Fibroblast of the aortic adventitia (primary cell): Measurements from ENCODE around the gene ING5. TPM values are rescaled to one million over a fixed set of nuclear protein-coding genes. Genes with fewer than 3 reads are reported as not detected.
A peak's percentile ranks its signal among the peaks of the same experiment; 100 is the strongest.
"Not testable (repeated sequence)": the region's sequence is repeated elsewhere in the genome, so short reads cannot be mapped to it uniquely, and the experiment has no call there.

Source experiments
- DNase-seq: peaks from one replicate; pipeline ENCODE4 v3.0.0-alpha.2; 2010; ENCODE audit warnings: low read depth
- H3K4me3 ChIP-seq: 2 replicates; pipeline ENCODE4 v1.5.1; 2011; ENCODE audit warnings: low read depth, mild to moderate bottlenecking, control low read depth, low read length, moderate library complexity
- total RNA-seq: library from RNA; depleted of rRNA; stranded (reverse); fragments of >200 nt; gene quantifications from 2 replicates; pipeline ENCODE4 v1.2.3, GENCODE V29; 2012; ENCODE audit warnings: low replicate concordance
- TF ChIP-seq, protein P1 (sequence below): IDR thresholded peaks from 2 replicates; pipeline ENCODE4 v1.5.1; 2011; ENCODE audit warnings: mild to moderate bottlenecking, low read length, control low read depth, inconsistent platforms; ENCODE audit not compliant: insufficient read depth

The ING5 gene
- total RNA-seq, 1 donor: 14.6 TPM

DNA sequence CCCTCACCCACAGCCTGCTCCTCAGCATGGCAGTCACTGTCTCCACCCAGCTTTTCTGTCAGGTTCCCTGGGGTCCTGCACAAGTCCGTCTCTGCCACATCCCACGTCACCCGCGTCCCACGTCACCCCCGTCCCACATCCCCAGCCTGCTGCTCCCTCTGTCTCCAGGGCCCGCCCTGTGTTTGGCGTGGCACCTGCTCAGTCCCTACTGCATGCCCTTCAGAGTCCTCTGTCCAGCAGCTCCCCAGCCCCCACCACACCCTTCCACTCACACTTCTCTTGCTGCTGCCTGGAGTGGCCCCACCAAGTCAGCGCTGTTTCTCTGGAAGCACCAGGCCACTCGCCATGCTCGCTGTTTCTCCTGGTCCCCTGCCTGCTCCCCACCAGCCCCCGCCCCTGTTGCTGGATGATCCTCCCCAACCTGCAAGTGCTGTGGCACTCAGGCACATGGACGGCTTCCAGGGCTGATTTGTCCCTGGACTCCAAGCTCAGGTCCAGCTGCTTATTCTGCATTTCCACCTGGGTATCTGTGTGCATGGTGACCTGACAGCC, 45.6 kb upstream of the ING5 start:
- no peak for DNase-seq

DNA sequence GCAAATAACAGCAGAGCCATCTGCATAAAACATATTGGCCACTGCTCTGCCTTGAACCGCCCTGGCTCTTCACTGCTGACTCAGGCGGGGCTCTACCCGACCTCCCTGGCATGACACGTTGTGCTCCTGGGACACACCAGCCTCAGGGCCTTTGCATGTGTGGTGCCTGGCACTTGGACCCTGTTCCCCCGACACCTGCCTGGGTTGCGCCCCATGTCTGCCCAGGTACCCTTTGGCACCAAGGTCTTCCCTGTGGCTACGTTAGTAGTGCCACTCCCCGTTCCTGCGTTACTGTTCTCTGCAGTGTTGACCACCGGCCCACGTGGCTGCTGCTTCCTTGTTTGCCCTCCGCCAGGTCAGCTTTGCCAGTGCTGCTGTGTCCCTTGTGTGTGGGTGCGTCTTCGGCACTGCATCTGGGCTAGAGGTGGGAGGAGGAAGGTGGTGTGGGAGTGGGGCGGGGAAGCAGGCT, 44.0 kb upstream of the ING5 start:
- H3K4me3 ChIP-seq: no peak overlapping the region
- no peak for DNase-seq
- TF ChIP-seq, protein P1, sequence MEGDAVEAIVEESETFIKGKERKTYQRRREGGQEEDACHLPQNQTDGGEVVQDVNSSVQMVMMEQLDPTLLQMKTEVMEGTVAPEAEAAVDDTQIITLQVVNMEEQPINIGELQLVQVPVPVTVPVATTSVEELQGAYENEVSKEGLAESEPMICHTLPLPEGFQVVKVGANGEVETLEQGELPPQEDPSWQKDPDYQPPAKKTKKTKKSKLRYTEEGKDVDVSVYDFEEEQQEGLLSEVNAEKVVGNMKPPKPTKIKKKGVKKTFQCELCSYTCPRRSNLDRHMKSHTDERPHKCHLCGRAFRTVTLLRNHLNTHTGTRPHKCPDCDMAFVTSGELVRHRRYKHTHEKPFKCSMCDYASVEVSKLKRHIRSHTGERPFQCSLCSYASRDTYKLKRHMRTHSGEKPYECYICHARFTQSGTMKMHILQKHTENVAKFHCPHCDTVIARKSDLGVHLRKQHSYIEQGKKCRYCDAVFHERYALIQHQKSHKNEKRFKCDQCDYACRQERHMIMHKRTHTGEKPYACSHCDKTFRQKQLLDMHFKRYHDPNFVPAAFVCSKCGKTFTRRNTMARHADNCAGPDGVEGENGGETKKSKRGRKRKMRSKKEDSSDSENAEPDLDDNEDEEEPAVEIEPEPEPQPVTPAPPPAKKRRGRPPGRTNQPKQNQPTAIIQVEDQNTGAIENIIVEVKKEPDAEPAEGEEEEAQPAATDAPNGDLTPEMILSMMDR: no peak

More for the DNA sequence above, 45.6 kb upstream of the ING5 start:
- TF ChIP-seq, protein P1: no peak
- H3K4me3 ChIP-seq: no peak overlapping the region

DNA sequence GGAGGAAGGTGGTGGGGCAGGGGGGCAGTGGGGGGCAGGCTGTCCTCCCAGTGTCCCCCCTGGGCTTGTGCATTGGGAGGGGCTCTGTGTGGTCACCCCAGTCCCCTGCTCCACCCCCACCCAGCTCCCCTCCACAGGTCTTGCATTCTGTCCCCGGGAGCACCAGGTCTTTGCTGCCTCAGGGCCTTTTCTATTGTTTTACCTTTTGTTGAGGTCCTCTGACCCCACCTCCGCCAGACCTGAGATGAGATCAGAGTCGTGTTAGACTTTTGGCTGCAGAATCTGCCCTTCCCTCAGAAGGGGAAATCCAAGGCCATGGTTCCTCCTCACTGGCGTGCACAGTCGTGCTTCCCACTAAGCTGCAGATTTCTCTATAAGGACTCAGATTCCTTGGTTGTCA, 43.5 kb upstream of the ING5 start:
- no peak overlapping the region for H3K4me3 ChIP-seq
- TF ChIP-seq, protein P1: no peak
- no peak for DNase-seq

DNA sequence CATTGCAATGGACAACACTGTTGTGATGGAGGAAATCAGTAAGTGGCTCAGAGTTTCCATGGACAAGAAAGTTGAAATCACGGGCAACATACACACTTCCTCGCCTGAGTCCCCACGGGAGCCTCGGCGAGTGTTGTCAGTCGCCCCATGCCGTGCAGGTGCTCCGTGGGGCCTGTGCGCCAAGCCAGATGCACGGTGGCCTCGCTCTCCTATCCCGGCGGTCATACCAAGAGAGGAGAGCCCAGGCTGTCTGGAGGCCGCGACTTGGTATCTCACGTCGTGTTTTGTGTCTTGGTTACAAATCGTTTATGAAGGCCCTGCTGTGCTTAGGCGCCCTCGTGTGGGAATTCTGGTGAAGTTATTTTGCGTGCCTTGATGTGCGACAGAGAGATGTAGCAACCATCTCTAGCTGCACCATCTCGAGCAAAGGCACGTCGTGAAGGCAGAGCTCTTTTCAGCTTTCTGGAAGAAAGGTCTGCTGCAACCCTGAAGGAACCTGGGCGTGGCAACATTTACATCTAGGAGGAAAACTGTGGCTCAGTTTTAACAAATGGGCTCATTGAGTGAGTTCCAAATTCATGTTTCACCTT, 42.6 kb upstream of the ING5 start:
- TF ChIP-seq, protein P1: peak; percentile 76
- no peak overlapping the region for H3K4me3 ChIP-seq
- peak; percentile 77 for DNase-seq

DNA sequence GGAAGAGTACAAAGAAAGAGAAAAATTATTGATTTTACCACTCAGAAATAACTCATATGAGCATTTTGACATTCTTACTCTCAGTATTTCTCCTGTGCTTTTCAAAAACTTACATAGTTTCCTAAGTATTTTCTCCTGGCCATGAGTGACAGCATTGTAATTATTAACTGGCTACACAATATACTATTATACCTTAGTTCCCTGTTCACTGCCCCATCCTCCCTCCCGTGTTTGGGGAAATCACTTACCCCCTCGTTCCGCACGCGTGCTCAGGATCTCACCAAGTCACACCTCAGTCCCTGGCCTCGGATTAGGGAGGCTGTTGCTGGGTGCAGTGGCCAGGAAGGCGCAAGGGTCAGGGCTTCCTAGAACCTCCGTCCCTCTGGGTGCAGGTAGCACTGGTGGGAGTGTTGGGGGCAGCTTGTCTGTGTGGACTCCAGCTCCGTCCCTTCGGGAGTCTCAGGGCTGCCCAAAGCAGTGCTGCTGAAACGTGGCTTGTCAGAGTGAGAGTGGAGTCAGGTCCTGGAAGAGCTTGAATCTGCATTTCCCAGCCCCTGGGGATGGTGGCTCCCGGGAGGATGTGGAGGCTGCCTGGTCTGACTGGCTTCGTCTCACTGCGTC, 41.1 kb upstream of the ING5 start:
- H3K4me3 ChIP-seq: no peak overlapping the region
- no peak for DNase-seq
- TF ChIP-seq, protein P1: no peak

DNA sequence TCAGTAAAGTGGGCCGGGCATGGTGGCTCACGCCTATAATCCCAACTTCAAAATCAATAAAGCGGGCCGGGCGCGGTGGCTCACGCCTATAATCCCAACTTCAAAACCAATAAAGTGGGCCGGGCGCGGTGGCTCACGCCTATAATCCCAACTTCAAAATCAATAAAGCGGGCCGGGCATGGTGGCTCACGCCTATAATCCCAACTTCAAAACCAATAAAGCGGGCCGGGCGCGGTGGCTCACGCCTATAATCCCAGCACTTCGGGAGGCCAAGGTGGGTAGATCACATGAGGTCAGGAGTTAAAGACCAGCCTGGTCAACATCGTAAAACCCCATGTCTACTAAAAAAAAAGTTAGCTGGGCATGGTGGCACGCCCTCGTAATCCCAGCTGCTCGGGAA, 39.1 kb upstream of the ING5 start:
- not testable (repeated sequence) for DNase-seq, H3K4me3 ChIP-seq

DNA sequence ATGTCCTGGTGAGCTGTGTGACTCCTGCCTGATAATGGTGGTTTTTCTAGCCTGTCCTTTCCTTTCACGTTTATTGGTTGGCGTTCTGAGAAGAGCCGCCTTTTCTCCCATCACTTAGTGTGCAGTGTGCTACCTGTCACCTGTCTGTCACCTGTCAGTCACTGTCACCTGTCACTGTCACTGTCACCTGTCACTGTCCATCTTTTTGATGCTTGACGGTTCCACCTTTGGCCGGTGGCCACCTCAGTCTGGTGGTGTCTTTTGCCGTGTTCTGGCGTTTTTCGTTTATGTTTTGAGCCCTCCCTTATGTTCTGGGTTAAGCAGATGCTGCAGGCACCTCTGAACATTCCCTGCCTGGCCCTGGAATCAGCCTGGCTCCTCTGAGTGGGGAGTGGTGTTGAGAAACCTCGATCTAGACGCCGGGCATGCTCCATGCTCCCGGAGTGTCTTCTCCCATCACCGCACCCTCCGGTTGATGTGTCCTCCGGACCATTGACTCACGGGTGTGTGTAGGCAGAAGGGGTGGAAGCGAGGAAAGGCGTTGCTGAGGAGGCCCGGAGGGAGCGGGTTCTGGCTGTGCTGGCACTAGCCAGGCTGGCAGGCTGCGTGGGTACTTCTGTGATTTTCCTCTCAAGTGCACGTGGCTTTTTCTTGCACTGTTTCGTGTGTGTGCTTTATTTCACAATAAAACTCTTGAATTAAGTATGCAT, 36.0 kb upstream of the ING5 start:
- no peak overlapping the region for H3K4me3 ChIP-seq
- TF ChIP-seq, protein P1: no peak
- DNase-seq: no peak
